Prostate gland (tissue), 2 donors: ENCODE results near the gene SNAI3.

Experiments
- POLR2AphosphoS5 ChIP-seq: sonication (generic); formaldehyde crosslinking; IDR thresholded peaks from one replicate; pipeline ENCODE4 v1.6.1; 2017; ENCODE audit warnings: antibody characterized with exemption
- TF ChIP-seq, protein P1 (sequence below), 4 experiments: fragments of 200-600 bp in 2 of 4; fragments of 450-650 bp in 2 of 4; sonication (generic) in 2 of 4; IDR thresholded peaks; 1 replicate in 3 of 4; 2 replicates in 1 of 4; pipeline ENCODE4 v1.5.1; 2016 to 2019; ENCODE audit warnings: antibody characterized with exemption in 4 of 4, mild to moderate bottlenecking in 2 of 4, moderate library complexity in 2 of 4

DNA sequence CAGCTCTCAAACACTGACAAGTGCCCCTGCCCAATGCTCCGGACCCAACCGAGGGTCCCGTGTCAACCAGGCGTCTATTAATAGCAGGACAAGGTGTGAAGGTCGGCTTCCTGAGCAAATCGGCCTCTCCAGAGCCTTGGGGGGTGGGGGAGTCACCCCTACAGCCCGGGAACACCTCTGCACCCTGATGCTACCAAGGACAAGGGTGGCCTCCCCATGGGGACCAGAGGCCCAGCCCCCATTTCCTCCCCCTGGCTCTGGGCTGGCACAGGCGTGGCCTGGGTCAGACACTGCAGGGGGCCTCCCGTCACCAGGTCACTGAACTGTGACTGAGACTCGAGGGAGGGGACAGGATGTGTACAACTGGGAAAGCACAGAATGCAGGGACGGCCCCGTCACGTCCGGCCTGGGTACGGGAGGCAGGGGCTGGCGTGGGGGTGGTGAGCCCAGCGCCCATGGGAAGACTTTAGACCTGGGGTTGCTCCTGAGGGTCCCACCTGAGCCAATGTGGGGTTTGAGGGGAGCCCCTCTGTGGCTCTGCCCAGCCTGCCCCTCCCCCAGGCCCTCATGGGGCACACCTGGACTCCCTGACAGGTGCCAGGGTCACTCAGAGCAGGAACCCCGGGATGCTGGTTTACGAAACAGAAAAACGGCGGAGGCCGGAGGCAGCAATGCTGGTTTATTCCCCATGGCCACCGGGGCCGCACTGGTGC is 34.9 kb downstream of the SNAI3 start:
- TF ChIP-seq, protein P1, sequence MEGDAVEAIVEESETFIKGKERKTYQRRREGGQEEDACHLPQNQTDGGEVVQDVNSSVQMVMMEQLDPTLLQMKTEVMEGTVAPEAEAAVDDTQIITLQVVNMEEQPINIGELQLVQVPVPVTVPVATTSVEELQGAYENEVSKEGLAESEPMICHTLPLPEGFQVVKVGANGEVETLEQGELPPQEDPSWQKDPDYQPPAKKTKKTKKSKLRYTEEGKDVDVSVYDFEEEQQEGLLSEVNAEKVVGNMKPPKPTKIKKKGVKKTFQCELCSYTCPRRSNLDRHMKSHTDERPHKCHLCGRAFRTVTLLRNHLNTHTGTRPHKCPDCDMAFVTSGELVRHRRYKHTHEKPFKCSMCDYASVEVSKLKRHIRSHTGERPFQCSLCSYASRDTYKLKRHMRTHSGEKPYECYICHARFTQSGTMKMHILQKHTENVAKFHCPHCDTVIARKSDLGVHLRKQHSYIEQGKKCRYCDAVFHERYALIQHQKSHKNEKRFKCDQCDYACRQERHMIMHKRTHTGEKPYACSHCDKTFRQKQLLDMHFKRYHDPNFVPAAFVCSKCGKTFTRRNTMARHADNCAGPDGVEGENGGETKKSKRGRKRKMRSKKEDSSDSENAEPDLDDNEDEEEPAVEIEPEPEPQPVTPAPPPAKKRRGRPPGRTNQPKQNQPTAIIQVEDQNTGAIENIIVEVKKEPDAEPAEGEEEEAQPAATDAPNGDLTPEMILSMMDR (IDR thresholded peaks at IDR 0.05) = no peak
- no peak for TF ChIP-seq POLR2AphosphoS5
